ENCODE results near the gene LRP1B. TPM values are rescaled to one million over a fixed set of nuclear protein-coding genes. Genes with fewer than 3 reads are reported as not detected.

LRP1B gene
- total RNA-seq, 4 donors from 2014 or later: 37.1 to 82.7 (median 50.9) TPM

GRCh38 chr2:141848191-141848590 is 282.6 kb downstream of the LRP1B start:
- Histone ChIP-seq H3K36me3 (no peaks in the 10 kb centered on the region), H3K4me1 (no peaks in the 10 kb centered on the region), H3K9me3 (no peaks in the 10 kb centered on the region), H3K27ac (no peak overlapping the region), H3K27me3 (no peaks in the 10 kb centered on the region), H3K4me3 (replicated peaks in 1 of 3) (no peak overlapping the region)
- TF ChIP-seq CTCF (IDR thresholded peaks at IDR 0.05): no peak
- no peak for DNase-seq
- intact Hi-C loops (cut with DNase I): no loop called here
- WGBS, 2 donors: 86 to 97% methylated on average over 1 of the region's 1 CpG

DNA sequence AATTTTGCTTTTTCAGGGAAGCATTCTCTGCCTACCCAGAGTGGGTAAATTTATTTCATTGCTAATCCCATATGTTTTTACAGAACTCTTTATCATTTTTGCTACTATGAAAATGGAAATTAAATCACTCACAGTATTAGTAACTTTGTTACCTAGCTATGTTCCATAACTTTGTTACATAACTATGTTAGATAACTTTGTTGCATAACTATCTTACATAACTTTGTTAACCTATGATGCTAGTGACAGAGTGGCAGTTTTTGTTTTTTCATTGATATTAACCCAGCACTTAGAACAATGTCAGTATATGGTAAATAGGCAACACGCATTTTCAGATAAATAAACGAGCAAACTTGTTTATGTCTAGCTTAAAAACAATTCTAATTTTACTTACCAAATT is 286.6 kb downstream of the LRP1B start:
- Histone ChIP-seq H3K9me3 (no peaks in the 10 kb centered on the region), H3K4me3 (replicated peaks in 1 of 3) (no peak overlapping the region), H3K36me3 (no peaks in the 10 kb centered on the region), H3K27ac (no peak overlapping the region), H3K4me1 (no peaks in the 10 kb centered on the region), H3K27me3 (no peaks in the 10 kb centered on the region)
- no peak for DNase-seq
- intact Hi-C loops (cut with DNase I): no loop called here
- no peak for TF ChIP-seq CTCF (IDR thresholded peaks at IDR 0.05)
- 68 to 98% methylated on average over 2 of the region's 2 CpGs for WGBS, 2 donors

DNA sequence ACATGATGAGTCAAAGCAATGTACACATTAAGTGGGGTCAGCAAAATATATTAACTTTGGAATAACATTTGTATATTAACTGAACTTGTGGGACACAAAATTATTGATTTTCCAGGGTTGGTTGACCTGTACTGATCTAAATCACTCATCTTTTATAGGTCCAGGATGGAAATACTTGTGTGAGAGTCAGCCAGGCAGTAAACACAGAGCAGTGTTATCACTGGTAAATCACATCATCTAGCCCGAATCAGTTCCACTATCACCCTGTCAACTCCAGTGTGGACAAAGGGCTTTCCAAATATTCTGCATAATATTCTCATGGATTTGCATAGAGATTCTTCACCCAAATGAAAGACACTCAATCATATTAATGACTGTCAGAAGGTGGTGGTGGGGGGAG is 295.7 kb downstream of the LRP1B start:
- H3K36me3 ChIP-seq: no peaks in the 10 kb centered on the region
- intact Hi-C loops (cut with DNase I): no loop called here
- H3K27me3 ChIP-seq: no peaks in the 10 kb centered on the region
- H3K4me1 ChIP-seq: no peaks in the 10 kb centered on the region
- no peak for TF ChIP-seq POLR2A (IDR thresholded peaks at IDR 0.05)
- TF ChIP-seq CTCF (IDR thresholded peaks at IDR 0.05): no peak
- no peak overlapping the region for H3K27ac ChIP-seq
- no peak overlapping the region for H3K4me3 ChIP-seq (replicated peaks in 1 of 3)
- DNase-seq: no peak
- no peaks in the 10 kb centered on the region for H3K9me3 ChIP-seq
- 92 to 95% methylated on average over 1 of the region's 1 CpG for WGBS, 2 donors

- TF ChIP-seq CTCF (IDR thresholded peaks at IDR 0.05): no peak
- TF ChIP-seq POLR2A (IDR thresholded peaks at IDR 0.05): no peak
- Histone ChIP-seq H3K9me3 (no peaks in the 10 kb centered on the region), H3K36me3 (no peaks in the 10 kb centered on the region), H3K4me1 (no peaks in the 10 kb centered on the region), H3K4me3 (replicated peaks in 1 of 3) (no peak overlapping the region), H3K27me3 (no peaks in the 10 kb centered on the region), H3K27ac (no peak overlapping the region)
- WGBS, 2 donors: 94 to 96% methylated on average over 6 of the region's 6 CpGs
- intact Hi-C loops (cut with DNase I): no loop called here
- DNase-seq: no peak
These were observed 302.1 kb downstream of the LRP1B start for GRCh38 chr2:141828761-141829160.

- no peak for DNase-seq
- 89 to 93% methylated on average over 6 of the region's 6 CpGs for WGBS, 2 donors
- intact Hi-C loops (cut with DNase I): no loop called here
- no peaks in the 10 kb centered on the region for H3K27me3 ChIP-seq
- no peak for TF ChIP-seq POLR2A (IDR thresholded peaks at IDR 0.05)
- TF ChIP-seq CTCF (IDR thresholded peaks at IDR 0.05): no peak
- no peak overlapping the region for H3K4me3 ChIP-seq (replicated peaks in 1 of 3)
- H3K36me3 ChIP-seq: no peaks in the 10 kb centered on the region
- no peaks in the 10 kb centered on the region for H3K9me3 ChIP-seq
- no peaks in the 10 kb centered on the region for H3K4me1 ChIP-seq
- H3K27ac ChIP-seq: no peak overlapping the region
These were observed 306.0 kb downstream of the LRP1B start for GRCh38 chr2:141824790-141825189.

Measured in thyroid gland (tissue), 4 donors.